SK-N-SH treated with all-trans-retinoic acid at 6 μM for 48 hours (cell line): ENCODE results near the gene YLPM1.

ENCODE experiments used
- ATAC-seq: fragments of 200-7000 bp; cut with Tn5 transposase; 3 replicates; pipeline ENCODE4 v1.9.1; 2020; ENCODE audit warnings: mild to moderate bottlenecking, moderate library complexity
- ARNTL ChIP-seq: fragments of 450-650 bp; formaldehyde crosslinking; IDR thresholded peaks from 2 replicates; pipeline ENCODE4 v1.5.0; 2020; ENCODE audit warnings: low read depth, mild to moderate bottlenecking, moderate library complexity, borderline replicate concordance
- BACH2 ChIP-seq: fragments of 250-450 bp; sonication (Bioruptor Pico); IDR thresholded peaks from 2 replicates; pipeline ENCODE4 v1.9.0; 2021; ENCODE audit warnings: mild to moderate bottlenecking, borderline replicate concordance
- CREB5 ChIP-seq: fragments of 250-450 bp; sonication (Bioruptor Pico); IDR thresholded peaks from 2 replicates; pipeline ENCODE4 v1.5.1; 2020; ENCODE audit warnings: low read depth, mild to moderate bottlenecking, moderate library complexity
- CSDC2 ChIP-seq: fragments of 250-450 bp; sonication (Bioruptor Pico); IDR thresholded peaks from 2 replicates; pipeline ENCODE4 v1.5.0; 2020; ENCODE audit warnings: mild to moderate bottlenecking, moderate library complexity
- ESRRG ChIP-seq: fragments of 250-450 bp; sonication (Bioruptor Pico); IDR thresholded peaks from 2 replicates; pipeline ENCODE4 v1.6.1; 2021; ENCODE audit warnings: mild to moderate bottlenecking
- GLIS3 ChIP-seq: fragments of 250-450 bp; sonication (Bioruptor Pico); IDR thresholded peaks from 2 replicates; pipeline ENCODE4 v1.5.0; 2020; ENCODE audit warnings: mild to moderate bottlenecking, moderate library complexity
- ISL1 ChIP-seq: fragments of 250-450 bp; sonication (Bioruptor Pico); IDR thresholded peaks from 2 replicates; pipeline ENCODE4 v2.1.2; 2022; ENCODE audit warnings: mild to moderate bottlenecking, moderate library complexity
- OSR1 ChIP-seq: fragments of 250-450 bp; sonication (Bioruptor Pico); IDR thresholded peaks from 2 replicates; pipeline ENCODE4 v1.8.0; 2022; ENCODE audit warnings: moderate library complexity, mild to moderate bottlenecking, inconsistent platforms
- PPARA ChIP-seq: fragments of 250-450 bp; sonication (Bioruptor Pico); IDR thresholded peaks from 2 replicates; pipeline ENCODE4 v1.5.0; 2020; ENCODE audit warnings: mild to moderate bottlenecking, borderline replicate concordance
- RARB ChIP-seq: fragments of 250-450 bp; sonication (Bioruptor Pico); IDR thresholded peaks from 2 replicates; pipeline ENCODE4 v1.8.0; 2021; ENCODE audit warnings: mild to moderate bottlenecking, moderate library complexity
- SNAI2 ChIP-seq: fragments of 250-450 bp; sonication (Bioruptor Pico); IDR thresholded peaks from 2 replicates; pipeline ENCODE4 v1.5.0; 2020; ENCODE audit warnings: mild to moderate bottlenecking, moderate library complexity
- TCF4 ChIP-seq: fragments of 250-450 bp; sonication (Bioruptor Pico); IDR thresholded peaks from 2 replicates; pipeline ENCODE4 v1.8.0; 2021; ENCODE audit warnings: mild to moderate bottlenecking, moderate library complexity, borderline replicate concordance
- ZC3H10 ChIP-seq: fragments of 250-450 bp; sonication (Bioruptor Pico); IDR thresholded peaks from 2 replicates; pipeline ENCODE4 v1.5.1; 2021; ENCODE audit warnings: mild to moderate bottlenecking, moderate library complexity
- ZFP3 ChIP-seq: fragments of 250-450 bp; sonication (Bioruptor Pico); IDR thresholded peaks from 2 replicates; pipeline ENCODE4 v1.5.0; 2020; ENCODE audit warnings: mild to moderate bottlenecking, moderate library complexity
- ZFP30 ChIP-seq: fragments of 450-650 bp; formaldehyde crosslinking; IDR thresholded peaks from 2 replicates; pipeline ENCODE4 v1.5.0; 2022; ENCODE audit warnings: mild to moderate bottlenecking, moderate library complexity
- ZNF565 ChIP-seq: fragments of 450-650 bp; formaldehyde crosslinking; conservative IDR thresholded peaks from 2 replicates; pipeline ENCODE4 v1.5.0; 2020; ENCODE audit warnings: low read depth, mild to moderate bottlenecking, moderate library complexity
- ZNF70 ChIP-seq: fragments of 450-650 bp; formaldehyde crosslinking; IDR thresholded peaks from 2 replicates; pipeline ENCODE4 v1.5.0; 2020; ENCODE audit warnings: mild to moderate bottlenecking, moderate library complexity
- ZNF8 ChIP-seq: fragments of 450-650 bp; formaldehyde crosslinking; IDR thresholded peaks from 2 replicates; pipeline ENCODE4 v1.5.0; 2020; ENCODE audit warnings: mild to moderate bottlenecking, moderate library complexity
- TF ChIP-seq, protein P1 (sequence below): fragments of 250-450 bp; sonication (Bioruptor Pico); IDR thresholded peaks from 2 replicates; pipeline ENCODE4 v1.5.1; 2021; ENCODE audit warnings: mild to moderate bottlenecking, moderate library complexity
- TF ChIP-seq, protein P2 (sequence below): fragments of 250-450 bp; sonication (Bioruptor Pico); IDR thresholded peaks from 2 replicates; pipeline ENCODE4 v1.8.0; 2021; ENCODE audit warnings: low read depth, mild to moderate bottlenecking, moderate library complexity, borderline replicate concordance
- TF ChIP-seq, protein P3 (sequence below): fragments of 250-450 bp; sonication (Bioruptor Pico); IDR thresholded peaks from 2 replicates; pipeline ENCODE4 v1.8.0; 2020; ENCODE audit warnings: mild to moderate bottlenecking, moderate library complexity, borderline replicate concordance

Gene YLPM1

GRCh38 chr14:74867673-74868072 lies 104.6 kb downstream of the YLPM1 start:
- ATAC-seq: no peak
- TF ChIP-seq ZNF70: no peak
- TF ChIP-seq RARB (CRISPR knock-in tag): no peak
- no peak for TF ChIP-seq ESRRG (CRISPR knock-in tag)
- no peak for TF ChIP-seq ISL1 (CRISPR knock-in tag)
- TF ChIP-seq OSR1: no peak
- TF ChIP-seq ZNF565 (CRISPR knock-in tag): no peak
- no peak for TF ChIP-seq SNAI2
- TF ChIP-seq, all 23 proteins: peak for 0

DNA sequence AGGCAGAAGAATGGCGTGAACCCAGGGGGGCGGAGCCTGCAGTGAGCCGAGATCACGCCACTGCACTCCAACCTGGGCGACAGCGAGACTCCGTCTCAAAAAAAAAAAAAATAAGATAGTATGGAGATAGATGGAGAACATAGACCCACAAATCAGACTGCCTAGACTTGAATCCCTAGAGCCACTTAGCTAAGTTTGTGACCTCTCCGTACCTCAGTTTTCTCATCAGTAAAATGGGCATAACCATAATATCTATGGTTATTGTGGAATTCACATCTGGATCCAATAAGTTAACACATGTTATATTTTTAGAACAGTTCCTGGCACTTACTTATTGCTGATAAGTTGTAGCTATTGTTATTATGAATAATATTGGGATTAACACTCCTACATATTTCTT lies 105.6 kb downstream of the YLPM1 start:
- TF ChIP-seq GLIS3 (CRISPR knock-in tag) (no peak), PPARA (CRISPR knock-in tag) (no peak), ZC3H10 (CRISPR knock-in tag) (no peak)
- TF ChIP-seq, protein P1, sequence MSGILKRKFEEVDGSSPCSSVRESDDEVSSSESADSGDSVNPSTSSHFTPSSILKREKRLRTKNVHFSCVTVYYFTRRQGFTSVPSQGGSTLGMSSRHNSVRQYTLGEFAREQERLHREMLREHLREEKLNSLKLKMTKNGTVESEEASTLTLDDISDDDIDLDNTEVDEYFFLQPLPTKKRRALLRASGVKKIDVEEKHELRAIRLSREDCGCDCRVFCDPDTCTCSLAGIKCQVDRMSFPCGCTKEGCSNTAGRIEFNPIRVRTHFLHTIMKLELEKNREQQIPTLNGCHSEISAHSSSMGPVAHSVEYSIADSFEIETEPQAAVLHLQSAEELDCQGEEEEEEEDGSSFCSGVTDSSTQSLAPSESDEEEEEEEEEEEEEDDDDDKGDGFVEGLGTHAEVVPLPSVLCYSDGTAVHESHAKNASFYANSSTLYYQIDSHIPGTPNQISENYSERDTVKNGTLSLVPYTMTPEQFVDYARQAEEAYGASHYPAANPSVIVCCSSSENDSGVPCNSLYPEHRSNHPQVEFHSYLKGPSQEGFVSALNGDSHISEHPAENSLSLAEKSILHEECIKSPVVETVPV (CRISPR knock-in tag): no peak
- TF ChIP-seq, protein P2, sequence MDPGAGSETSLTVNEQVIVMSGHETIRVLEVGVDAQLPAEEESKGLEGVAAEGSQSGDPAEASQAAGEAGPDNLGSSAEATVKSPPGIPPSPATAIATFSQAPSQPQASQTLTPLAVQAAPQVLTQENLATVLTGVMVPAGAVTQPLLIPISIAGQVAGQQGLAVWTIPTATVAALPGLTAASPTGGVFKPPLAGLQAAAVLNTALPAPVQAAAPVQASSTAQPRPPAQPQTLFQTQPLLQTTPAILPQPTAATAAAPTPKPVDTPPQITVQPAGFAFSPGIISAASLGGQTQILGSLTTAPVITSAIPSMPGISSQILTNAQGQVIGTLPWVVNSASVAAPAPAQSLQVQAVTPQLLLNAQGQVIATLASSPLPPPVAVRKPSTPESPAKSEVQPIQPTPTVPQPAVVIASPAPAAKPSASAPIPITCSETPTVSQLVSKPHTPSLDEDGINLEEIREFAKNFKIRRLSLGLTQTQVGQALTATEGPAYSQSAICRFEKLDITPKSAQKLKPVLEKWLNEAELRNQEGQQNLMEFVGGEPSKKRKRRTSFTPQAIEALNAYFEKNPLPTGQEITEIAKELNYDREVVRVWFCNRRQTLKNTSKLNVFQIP (CRISPR knock-in tag): no peak
- no peak for ATAC-seq

- TF ChIP-seq ESRRG (CRISPR knock-in tag) (no peak), ARNTL (CRISPR knock-in tag) (no peak), ZC3H10 (CRISPR knock-in tag) (no peak), CREB5 (CRISPR knock-in tag) (no peak), BACH2 (no peak), SNAI2 (no peak), CSDC2 (no peak), ZNF8 (CRISPR knock-in tag) (no peak), GLIS3 (CRISPR knock-in tag) (no peak), ZFP30 (CRISPR knock-in tag) (no peak), ISL1 (CRISPR knock-in tag) (no peak), TCF4 (CRISPR knock-in tag) (no peak), ZFP3 (CRISPR knock-in tag) (no peak)
- TF ChIP-seq, protein P2 (CRISPR knock-in tag): no peak
- TF ChIP-seq, protein P1 (CRISPR knock-in tag): no peak
- ATAC-seq: no peak
Observed at GRCh38 chr14:74871819-74872218, 108.7 kb downstream of the YLPM1 start.

GRCh38 chr14:74875204-74875603 lies 112.1 kb downstream of the YLPM1 start:
- ATAC-seq: no peak
- TF ChIP-seq CREB5 (CRISPR knock-in tag) (no peak), TCF4 (CRISPR knock-in tag) (no peak), OSR1 (no peak), RARB (CRISPR knock-in tag) (no peak), CSDC2 (no peak), ESRRG (CRISPR knock-in tag) (no peak), SNAI2 (no peak), ZC3H10 (CRISPR knock-in tag) (no peak), ZNF8 (CRISPR knock-in tag) (no peak), ZFP3 (CRISPR knock-in tag) (no peak), ISL1 (CRISPR knock-in tag) (no peak), ZNF70 (no peak)
- TF ChIP-seq, protein P1 (CRISPR knock-in tag): no peak
- TF ChIP-seq, protein P3, sequence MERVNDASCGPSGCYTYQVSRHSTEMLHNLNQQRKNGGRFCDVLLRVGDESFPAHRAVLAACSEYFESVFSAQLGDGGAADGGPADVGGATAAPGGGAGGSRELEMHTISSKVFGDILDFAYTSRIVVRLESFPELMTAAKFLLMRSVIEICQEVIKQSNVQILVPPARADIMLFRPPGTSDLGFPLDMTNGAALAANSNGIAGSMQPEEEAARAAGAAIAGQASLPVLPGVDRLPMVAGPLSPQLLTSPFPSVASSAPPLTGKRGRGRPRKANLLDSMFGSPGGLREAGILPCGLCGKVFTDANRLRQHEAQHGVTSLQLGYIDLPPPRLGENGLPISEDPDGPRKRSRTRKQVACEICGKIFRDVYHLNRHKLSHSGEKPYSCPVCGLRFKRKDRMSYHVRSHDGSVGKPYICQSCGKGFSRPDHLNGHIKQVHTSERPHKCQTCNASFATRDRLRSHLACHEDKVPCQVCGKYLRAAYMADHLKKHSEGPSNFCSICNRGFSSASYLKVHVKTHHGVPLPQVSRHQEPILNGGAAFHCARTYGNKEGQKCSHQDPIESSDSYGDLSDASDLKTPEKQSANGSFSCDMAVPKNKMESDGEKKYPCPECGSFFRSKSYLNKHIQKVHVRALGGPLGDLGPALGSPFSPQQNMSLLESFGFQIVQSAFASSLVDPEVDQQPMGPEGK (CRISPR knock-in tag): no peak
